Kidney (tissue), 14 donors: Measurements from ENCODE around the gene PARP8. TPM values are rescaled to one million over a fixed set of nuclear protein-coding genes. Genes with fewer than 3 reads are reported as not detected.
A peak's percentile ranks its signal among the peaks of the same experiment; 100 is the strongest.

Experiments
- DNase-seq, 5 donors: peaks; one replicate each; pipeline ENCODE4 v3.0.0-alpha.2; 2013 to 2020
- FAIRE-seq: peaks from 2 replicates; lab custom pipeline; 2012; peaks lifted over from hg19 to GRCh38; lab: Jason Lieb, UNC
- H3K27ac ChIP-seq, 2 donors: one replicate each; pipeline ENCODE4 v1.7.0; 2013; ENCODE audit warnings: low read depth in 2 of 2, low read length in 2 of 2, inconsistent platforms in 1 of 2
- H3K27me3 ChIP-seq: one replicate; pipeline ENCODE4 v1.7.1; 2013; ENCODE audit warnings: low read length, inconsistent platforms; ENCODE audit not compliant: control insufficient read depth, insufficient read depth
- H3K36me3 ChIP-seq, 3 donors: one replicate each; pipeline versions ENCODE4 v1.7.0 to v1.7.1; 2013; ENCODE audit warnings: low read length in 3 of 3, control low read depth in 1 of 3, inconsistent platforms in 1 of 3; ENCODE audit not compliant: insufficient read depth in 3 of 3, control insufficient read depth in 2 of 3
- H3K4me1 ChIP-seq, 3 donors: one replicate each; pipeline versions ENCODE4 v1.7.0 to v1.7.1; 2013; ENCODE audit warnings: low read length in 3 of 3, inconsistent platforms in 1 of 3, low read depth in 1 of 3; ENCODE audit not compliant: control insufficient read depth in 2 of 3, insufficient read depth in 2 of 3
- H3K4me3 ChIP-seq, 3 donors: one replicate each; pipeline versions ENCODE4 v1.7.0 to v1.8.1; 2013; ENCODE audit warnings: low read length in 3 of 3, control low read depth in 1 of 3, inconsistent platforms in 1 of 3
- H3K9ac ChIP-seq, 3 donors: one replicate each; pipeline versions ENCODE4 v1.7.0 to v1.7.1; 2013; ENCODE audit warnings: low read length in 3 of 3, control low read depth in 1 of 3, inconsistent platforms in 1 of 3
- H3K9me3 ChIP-seq, 3 donors: one replicate each; pipeline versions ENCODE4 v1.7.0 to v1.7.1; 2013; ENCODE audit warnings: low read length in 3 of 3, control low read depth in 1 of 3, inconsistent platforms in 1 of 3; ENCODE audit not compliant: control insufficient read depth in 2 of 3, insufficient read depth in 1 of 3
- CTCF ChIP-seq: IDR thresholded peaks from 3 replicates; pipeline ENCODE4 v1.5.1; 2012; ENCODE audit warnings: mild to moderate bottlenecking, moderate library complexity, borderline replicate concordance; ENCODE audit not compliant: insufficient read depth; ENCODE audit errors: extremely low read depth
- intact Hi-C: fragments of 100-400 bp; cut with DNase I; formaldehyde crosslinking; loops from one replicate; pipeline ENCODE4 v1.11.1; 2022
- polyA plus RNA-seq: library from polyadenylated mRNA; stranded (reverse); fragments of 350-450 nt; fragmentation: Illumina TruSeq; extraction: RNeasy Lipid Tissue Mini Kit (QIAGEN cat#74804); gene quantifications from one replicate; pipeline ENCODE4 v1.2.3, GENCODE V29; 2014; ENCODE audit warnings: low read depth, low replicate concordance; ENCODE audit not compliant: insufficient read depth
- total RNA-seq: library from RNA; stranded (reverse); fragmentation: NEBNext Ultra II Directional; extraction: Animal tissue kit (Norgen Biotek cat#: 25700); gene quantifications from one replicate; pipeline ENCODE4 v1.2.1, GENCODE V29; 2021
- donor health status: control.
- donor health status: control.
- donor health status: control.
- donor health status: control.
- donor health status: control.
- donor health status: DM: yes; HTN: yes; CAD: no.
- donor health status: Normal renal cell carcinoma (clear cell type).

The PARP8 gene
- total and polyA plus RNA-seq, 2 donors from 2014 or later, result 3.4 to 42.5 TPM

- Histone ChIP-seq H3K36me3 (no peaks in the 10 kb centered on the region), H3K4me3 (no peak overlapping the region), H3K4me1 (no peaks in the 10 kb centered on the region), H3K9ac (no peak overlapping the region), H3K27ac (peak overlapping the region in 1 of 2 donors; percentile 47), H3K9me3 (no peaks in the 10 kb centered on the region), H3K27me3 (no peaks in the 10 kb centered on the region)
- DNase-seq, result no peak
- intact Hi-C loops, result no loop called here
- no peak for FAIRE-seq
- TF ChIP-seq CTCF, result no peak
These were observed 208.0 kb downstream of the PARP8 start for GRCh38 chr5:50874306-50875001.

GRCh38 chr5:50875002-50875344 is 208.5 kb downstream of the PARP8 start:
- TF ChIP-seq CTCF, result no peak
- no peak overlapping the region for H3K4me3 ChIP-seq
- H3K36me3 ChIP-seq, result no peaks in the 10 kb centered on the region
- FAIRE-seq, result no peak
- peak overlapping the region in 1 of 2 donors; percentile 47 for H3K27ac ChIP-seq
- H3K4me1 ChIP-seq, result no peaks in the 10 kb centered on the region
- intact Hi-C loops, result no loop called here
- DNase-seq, result no peak
- H3K27me3 ChIP-seq, result no peaks in the 10 kb centered on the region
- no peaks in the 10 kb centered on the region for H3K9me3 ChIP-seq
- no peak overlapping the region for H3K9ac ChIP-seq

GRCh38 chr5:50878470-50878869 is 212.0 kb downstream of the PARP8 start:
- DNase-seq (no peak), FAIRE-seq (no peak)
- Histone ChIP-seq H3K9ac (no peak overlapping the region), H3K27ac (no peak overlapping the region), H3K27me3 (no peaks in the 10 kb centered on the region), H3K4me1 (no peaks in the 10 kb centered on the region), H3K36me3 (no peaks in the 10 kb centered on the region), H3K9me3 (no peaks in the 10 kb centered on the region), H3K4me3 (no peak overlapping the region)
- TF ChIP-seq CTCF, result no peak
- intact Hi-C loops, result no loop called here

GRCh38 chr5:50881407-50881806 is 215.0 kb downstream of the PARP8 start:
- no peak overlapping the region for H3K9ac ChIP-seq
- no peaks in the 10 kb centered on the region for H3K27me3 ChIP-seq
- no peak for DNase-seq
- intact Hi-C loops, result no loop called here
- H3K27ac ChIP-seq, result no peak overlapping the region
- no peak overlapping the region for H3K4me3 ChIP-seq
- no peak for TF ChIP-seq CTCF
- H3K9me3 ChIP-seq, result no peaks in the 10 kb centered on the region
- no peaks in the 10 kb centered on the region for H3K36me3 ChIP-seq
- H3K4me1 ChIP-seq, result no peaks in the 10 kb centered on the region
- no peak for FAIRE-seq
